ENCODE results near the gene SERINC5. TPM values are rescaled to one million over a fixed set of nuclear protein-coding genes. Genes with fewer than 3 reads are reported as not detected.
"Not testable (repeated sequence)": the region's sequence is repeated elsewhere in the genome, so short reads cannot be mapped to it uniquely, and the experiment has no call there.

SERINC5 gene
- polyA plus RNA-seq, 1 donor from 2014 or later: 2.0 TPM

GRCh38 chr5:80207832-80208231, 48.0 kb downstream of the SERINC5 start:
- peaks cover 0 to 17% (median 3%) of the 10 kb centered on the region in 3 donors for H3K4me1 Mint-ChIP-seq
- H3K4me3 Mint-ChIP-seq: no peak overlapping the region
- H3K9me3 Mint-ChIP-seq: no peaks in the 10 kb centered on the region
- peaks cover 5% of the 10 kb centered on the region for H3K36me3 Mint-ChIP-seq
- H3K27me3 Mint-ChIP-seq: no peaks in the 10 kb centered on the region
- no peak overlapping the region for H3K27ac Mint-ChIP-seq

DNA sequence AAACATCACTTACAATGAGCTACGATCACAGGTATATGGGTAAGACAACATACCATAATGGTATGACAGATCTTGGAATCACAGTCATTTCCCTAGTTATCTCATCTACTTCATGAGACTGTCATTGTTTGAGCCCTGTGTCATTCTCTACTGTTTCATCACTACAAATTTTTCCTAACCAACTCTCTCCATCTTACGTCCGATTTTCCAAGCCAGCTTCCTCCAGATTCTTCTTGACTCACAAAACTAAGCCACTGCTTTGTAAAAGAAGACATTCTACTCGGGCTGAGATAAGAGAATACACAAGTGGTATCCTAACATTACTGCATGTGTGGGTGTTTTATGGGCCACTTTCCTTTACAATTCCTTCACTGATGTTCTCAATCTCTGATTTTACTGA, 49.6 kb downstream of the SERINC5 start:
- Mint-ChIP-seq H3K27ac (peak overlapping the region in 1 of 3 donors; percentile 47), H3K27me3 (no peaks in the 10 kb centered on the region), H3K4me3 (no peak overlapping the region), H3K9me3 (no peaks in the 10 kb centered on the region), H3K36me3 (peaks cover 7% of the 10 kb centered on the region), H3K4me1 (peaks cover 3 to 16% (median 3%) of the 10 kb centered on the region in 3 donors)

DNA sequence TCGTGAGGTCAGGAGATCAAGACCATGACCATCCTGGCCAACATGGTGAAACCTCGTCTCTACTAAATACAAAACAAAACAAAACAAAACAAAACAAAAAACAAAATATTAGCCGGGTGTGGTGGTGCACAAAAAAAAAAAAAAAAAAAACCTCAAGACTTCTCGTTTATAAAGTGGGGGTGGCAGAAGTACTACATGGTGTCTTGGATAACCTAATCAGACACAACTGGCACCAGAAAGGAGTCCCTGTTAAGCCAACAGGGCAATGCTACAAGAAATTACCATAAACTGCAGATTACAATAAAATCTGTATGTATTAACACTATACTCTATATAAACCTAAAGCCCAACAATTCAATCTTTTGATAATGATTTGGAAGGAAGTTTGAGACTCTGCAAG, 50.0 kb downstream of the SERINC5 start:
- H3K36me3 Mint-ChIP-seq: peaks cover 8% of the 10 kb centered on the region
- no peak overlapping the region for H3K27ac Mint-ChIP-seq
- no peak overlapping the region for H3K4me3 Mint-ChIP-seq
- H3K9me3 Mint-ChIP-seq: no peaks in the 10 kb centered on the region
- H3K4me1 Mint-ChIP-seq: peaks cover 3 to 15% (median 3%) of the 10 kb centered on the region in 3 donors
- no peaks in the 10 kb centered on the region for H3K27me3 Mint-ChIP-seq

DNA sequence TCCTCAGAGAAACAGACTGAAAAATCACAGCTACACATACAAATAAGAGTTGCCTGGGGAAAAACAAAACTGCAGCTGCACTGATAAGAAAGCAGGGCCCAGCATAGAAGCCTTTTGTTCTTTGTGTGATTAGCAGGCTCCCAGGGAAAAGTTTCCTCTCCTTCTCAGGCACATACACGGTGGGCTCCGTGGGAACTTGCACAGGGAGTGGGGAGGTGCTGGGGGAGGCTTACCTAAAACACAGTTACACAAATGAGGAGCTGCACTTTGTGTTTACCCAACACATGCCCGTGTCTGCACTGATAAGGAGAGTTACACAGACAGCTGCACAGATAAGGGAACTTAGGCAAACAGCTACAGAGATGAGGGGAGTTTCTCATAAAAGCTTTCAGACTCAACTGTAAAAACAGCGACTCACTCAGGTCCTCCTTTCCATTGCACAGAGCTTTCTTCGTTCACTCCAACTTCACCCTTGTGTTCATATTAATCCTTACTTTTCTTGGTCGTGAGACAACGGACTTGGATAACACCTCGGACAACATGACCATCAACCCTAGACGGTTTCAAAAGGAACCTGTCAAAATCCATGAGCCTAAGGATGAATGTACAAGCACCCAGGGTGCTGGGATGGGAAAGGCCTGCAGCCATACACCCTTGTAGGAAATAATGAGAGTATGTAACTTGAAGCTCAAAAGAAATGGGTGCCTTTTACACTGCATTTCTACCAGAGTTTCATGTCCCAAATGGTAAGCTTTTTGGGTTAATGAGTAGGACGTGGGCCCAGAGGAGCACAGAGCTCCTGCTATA, 50.8 kb downstream of the SERINC5 start:
- H3K36me3 Mint-ChIP-seq: peaks cover 8% of the 10 kb centered on the region
- H3K4me3 Mint-ChIP-seq: peak overlapping the region in 1 of 4 donors; percentile 51

GRCh38 chr5:80201763-80202162, 54.1 kb downstream of the SERINC5 start:
- Mint-ChIP-seq H3K36me3 (peaks cover 17% of the 10 kb centered on the region), H3K4me1 (peaks cover 3 to 11% (median 3%) of the 10 kb centered on the region in 3 donors)
- not testable (repeated sequence) for H3K9me3 Mint-ChIP-seq, H3K27me3 Mint-ChIP-seq, H3K4me3 Mint-ChIP-seq, H3K27ac Mint-ChIP-seq

More for the DNA sequence above, 50.8 kb downstream of the SERINC5 start:
- H3K27ac Mint-ChIP-seq: no peak overlapping the region
- no peaks in the 10 kb centered on the region for H3K27me3 Mint-ChIP-seq
- H3K4me1 Mint-ChIP-seq: peaks cover 3 to 15% (median 3%) of the 10 kb centered on the region in 3 donors
- H3K9me3 Mint-ChIP-seq: no peaks in the 10 kb centered on the region

GRCh38 chr5:80198920-80199319, 56.9 kb downstream of the SERINC5 start:
- H3K9me3 Mint-ChIP-seq: no peaks in the 10 kb centered on the region
- no peaks in the 10 kb centered on the region for H3K27me3 Mint-ChIP-seq
- H3K4me3 Mint-ChIP-seq: no peak overlapping the region
- no peak overlapping the region for H3K27ac Mint-ChIP-seq
- H3K36me3 Mint-ChIP-seq: peaks cover 19% of the 10 kb centered on the region
- peaks cover 0 to 5% (median 5%) of the 10 kb centered on the region in 3 donors for H3K4me1 Mint-ChIP-seq

DNA sequence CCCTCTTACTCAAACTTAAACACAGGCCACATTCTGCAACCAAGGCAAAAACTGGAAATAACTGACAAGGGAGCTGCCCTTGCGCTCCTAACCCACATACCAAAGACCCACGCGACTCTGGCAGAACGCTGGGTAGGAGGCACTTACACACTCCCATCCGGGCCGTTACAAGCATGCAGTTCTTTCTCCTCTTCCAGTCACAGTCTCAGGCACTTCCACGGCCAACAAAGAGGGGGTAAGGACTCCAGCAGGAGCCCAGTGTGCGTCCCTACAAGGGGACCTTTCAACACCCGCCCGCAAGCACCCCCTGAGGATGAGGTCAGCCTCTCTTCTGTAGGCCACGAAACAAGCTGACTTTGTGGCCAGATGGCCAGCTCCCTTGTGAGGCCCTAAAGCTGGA, 57.4 kb downstream of the SERINC5 start:
- peak overlapping the region in 1 of 3 donors; percentile 41 for H3K27ac Mint-ChIP-seq
- peaks cover 19% of the 10 kb centered on the region for H3K36me3 Mint-ChIP-seq
- no peaks in the 10 kb centered on the region for H3K9me3 Mint-ChIP-seq
- no peaks in the 10 kb centered on the region for H3K27me3 Mint-ChIP-seq
- peaks cover 0 to 5% (median 5%) of the 10 kb centered on the region in 3 donors for H3K4me1 Mint-ChIP-seq
- no peak overlapping the region for H3K4me3 Mint-ChIP-seq

DNA sequence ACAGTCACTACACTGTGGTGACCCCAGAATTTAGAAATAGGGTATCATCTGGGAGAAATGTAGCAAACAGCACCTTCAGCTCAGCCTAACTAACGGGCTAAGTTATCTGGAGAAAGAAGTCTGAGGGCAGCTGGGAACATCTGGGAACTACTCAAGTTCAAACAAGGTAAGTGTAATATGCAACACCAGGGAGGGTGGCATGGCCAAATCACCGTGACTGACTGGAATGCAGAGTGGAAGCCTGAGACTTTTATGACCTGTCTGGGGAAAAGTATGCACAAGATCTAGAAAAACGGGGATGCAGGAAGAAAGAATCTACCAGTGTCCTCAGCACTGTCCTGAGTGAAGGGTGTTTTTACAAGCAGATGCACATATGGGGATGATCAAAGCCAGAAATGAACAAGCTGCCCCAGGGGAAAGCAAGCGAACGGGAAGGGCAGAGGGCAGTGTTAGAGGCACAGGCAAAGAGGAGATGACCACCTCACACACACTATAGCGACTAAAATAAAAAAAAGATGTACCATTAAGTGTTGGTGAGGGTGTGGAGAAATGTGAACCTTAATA, 59.9 kb downstream of the SERINC5 start:
- peaks cover 6 to 18% (median 7%) of the 10 kb centered on the region in 3 donors for H3K4me1 Mint-ChIP-seq
- no peaks in the 10 kb centered on the region for H3K27me3 Mint-ChIP-seq
- H3K9me3 Mint-ChIP-seq: no peaks in the 10 kb centered on the region

GRCh38 chr5:80194468-80194867, 61.4 kb downstream of the SERINC5 start:
- H3K27me3 Mint-ChIP-seq: no peaks in the 10 kb centered on the region
- no peak overlapping the region for H3K4me3 Mint-ChIP-seq
- H3K4me1 Mint-ChIP-seq: peaks cover 6 to 25% (median 9%) of the 10 kb centered on the region in 3 donors
- H3K36me3 Mint-ChIP-seq: peaks cover 10% of the 10 kb centered on the region
- no peak overlapping the region for H3K27ac Mint-ChIP-seq
- H3K9me3 Mint-ChIP-seq: no peaks in the 10 kb centered on the region

More for the DNA sequence above, 59.9 kb downstream of the SERINC5 start:
- peak overlapping the region in 1 of 3 donors; percentile 46 for H3K27ac Mint-ChIP-seq
- H3K4me3 Mint-ChIP-seq: no peak overlapping the region
- H3K36me3 Mint-ChIP-seq: peaks cover 13% of the 10 kb centered on the region

DNA sequence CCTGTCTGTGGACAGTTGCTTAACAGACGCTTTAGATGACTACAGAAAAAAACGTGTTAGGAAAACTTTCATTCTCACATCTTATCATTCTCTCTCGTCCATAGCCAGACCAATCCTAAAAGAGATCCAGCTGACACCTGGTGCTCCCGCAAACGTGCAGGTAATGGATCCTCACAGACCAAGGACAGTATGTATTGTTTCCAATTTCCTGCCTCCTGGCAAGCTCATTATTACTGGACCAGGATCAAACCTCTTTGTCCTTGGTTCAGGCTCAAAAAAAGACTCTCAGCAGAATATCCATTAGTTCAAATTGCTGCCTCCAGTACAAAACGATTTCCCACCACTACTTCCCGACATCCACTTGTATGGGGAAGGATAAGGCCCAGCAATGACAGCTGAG, 62.4 kb downstream of the SERINC5 start:
- H3K27me3 Mint-ChIP-seq: no peaks in the 10 kb centered on the region
- peaks cover 6 to 28% (median 9%) of the 10 kb centered on the region in 3 donors for H3K4me1 Mint-ChIP-seq
- H3K4me3 Mint-ChIP-seq: no peak overlapping the region
- H3K27ac Mint-ChIP-seq: peak overlapping the region in 2 of 3 donors; percentile 17 to 61
- no peaks in the 10 kb centered on the region for H3K9me3 Mint-ChIP-seq
- H3K36me3 Mint-ChIP-seq: peaks cover 8% of the 10 kb centered on the region

DNA sequence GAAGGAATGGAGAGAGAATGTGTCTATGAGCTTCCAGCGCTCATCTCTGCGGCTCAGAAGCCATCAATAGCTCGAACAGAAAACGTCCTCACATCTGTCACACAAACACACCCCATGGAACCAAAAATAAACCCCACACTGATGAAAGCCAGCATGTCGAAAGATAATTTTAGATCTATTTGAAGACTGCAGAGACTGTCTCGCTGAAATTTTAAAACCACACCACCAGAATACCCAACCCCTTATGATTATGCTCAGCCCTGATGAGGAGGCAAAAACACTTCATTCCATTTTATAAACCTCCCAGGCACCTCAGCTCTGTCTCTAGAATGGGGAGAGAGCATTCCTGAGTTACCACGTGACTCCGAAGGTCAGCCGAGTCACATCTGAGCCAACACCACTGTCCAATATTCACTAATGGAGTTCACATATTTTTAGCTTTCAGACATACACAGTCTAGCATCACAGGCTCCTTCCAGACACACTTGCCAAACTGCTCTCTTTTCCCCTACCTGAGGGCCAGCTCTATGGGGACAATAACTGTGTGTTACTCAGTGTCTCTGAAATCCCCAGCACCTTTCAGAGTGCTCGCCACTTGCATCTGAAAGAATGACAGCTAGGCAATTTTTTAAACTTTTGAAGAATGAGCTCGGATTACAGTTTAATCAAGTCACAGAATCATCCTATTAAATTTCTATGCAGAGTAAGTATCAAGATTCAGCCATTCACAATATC, 63.2 kb downstream of the SERINC5 start:
- Mint-ChIP-seq H3K27ac (peak overlapping the region in 2 of 3 donors; percentile 61 to 88), H3K27me3 (no peaks in the 10 kb centered on the region), H3K4me1 (peaks cover 8 to 30% (median 9%) of the 10 kb centered on the region in 3 donors), H3K36me3 (peaks cover 7% of the 10 kb centered on the region), H3K9me3 (no peaks in the 10 kb centered on the region), H3K4me3 (peak overlapping the region in 1 of 4 donors; percentile 25)

- Mint-ChIP-seq H3K27me3 (no peaks in the 10 kb centered on the region), H3K4me1 (peaks cover 8 to 32% (median 9%) of the 10 kb centered on the region in 3 donors), H3K36me3 (peaks cover 4% of the 10 kb centered on the region), H3K9me3 (no peaks in the 10 kb centered on the region), H3K4me3 (peak overlapping the region in 1 of 4 donors; percentile 14), H3K27ac (peak overlapping the region in 2 of 3 donors; percentile 34 to 88)
These were observed 63.9 kb downstream of the SERINC5 start for GRCh38 chr5:80191991-80192398.

GRCh38 chr5:80191397-80191796, 64.5 kb downstream of the SERINC5 start:
- H3K9me3 Mint-ChIP-seq: no peaks in the 10 kb centered on the region
- peaks cover 4% of the 10 kb centered on the region for H3K36me3 Mint-ChIP-seq
- H3K4me3 Mint-ChIP-seq: no peak overlapping the region
- no peaks in the 10 kb centered on the region for H3K27me3 Mint-ChIP-seq
- H3K4me1 Mint-ChIP-seq: peaks cover 8 to 35% (median 9%) of the 10 kb centered on the region in 3 donors
- H3K27ac Mint-ChIP-seq: peak overlapping the region in 1 of 3 donors; percentile 71

- no peaks in the 10 kb centered on the region for H3K9me3 Mint-ChIP-seq
- peak overlapping the region in 1 of 3 donors; percentile 71 for H3K27ac Mint-ChIP-seq
- no peak overlapping the region for H3K4me3 Mint-ChIP-seq
- peaks cover 8 to 36% (median 9%) of the 10 kb centered on the region in 3 donors for H3K4me1 Mint-ChIP-seq
- peaks cover 4% of the 10 kb centered on the region for H3K36me3 Mint-ChIP-seq
- no peaks in the 10 kb centered on the region for H3K27me3 Mint-ChIP-seq
These were observed 64.9 kb downstream of the SERINC5 start for GRCh38 chr5:80190960-80191359.

- H3K27me3 Mint-ChIP-seq: no peaks in the 10 kb centered on the region
- H3K36me3 Mint-ChIP-seq: peaks cover 7% of the 10 kb centered on the region
- H3K27ac Mint-ChIP-seq: no peak overlapping the region
- no peak overlapping the region for H3K4me3 Mint-ChIP-seq
- H3K4me1 Mint-ChIP-seq: peaks cover 8 to 39% (median 9%) of the 10 kb centered on the region in 3 donors
- no peaks in the 10 kb centered on the region for H3K9me3 Mint-ChIP-seq
These were observed 66.1 kb downstream of the SERINC5 start for GRCh38 chr5:80189701-80190100.
